HEK293 (cell line): ENCODE data around the gene PA2G4.

Source experiments
- CTCF ChIA-PET: fragments of 350-600 bp; formaldehyde crosslinking; extraction: SDS; loops from one replicate; lab custom pipeline; 2021; ENCODE audit warnings: antibody characterized with exemption; lab: Yijun Ruan, JAX
- POLR2A ChIA-PET: fragments of 300-600 bp; formaldehyde crosslinking; extraction: SDS; loops from one replicate; lab custom pipeline; 2020; ENCODE audit warnings: antibody characterized with exemption, inconsistent platforms; lab: Yijun Ruan, JAX
- H3K27ac ChIP-seq: fragments of 200-500 bp; sonication (Bioruptor generic); 2 replicates; pipeline ENCODE4 v1.5.1; 2014; ENCODE audit warnings: low read depth, low read length, control low read depth, inconsistent platforms; ENCODE audit errors: extremely low read depth
- H3K36me3 ChIP-seq, 2 experiments: fragments of 200-500 bp in 1 of 2; sonication (Bioruptor generic) in 1 of 2; 1 replicate in 1 of 2; 2 replicates in 1 of 2; pipeline ENCODE4 v1.5.1; 2014 to 2017; ENCODE audit warnings: inconsistent platforms in 2 of 2, low read length in 2 of 2; ENCODE audit not compliant: control insufficient read depth in 2 of 2, insufficient read depth in 1 of 2
- H3K4me1 ChIP-seq: fragments of 200-500 bp; sonication (Bioruptor generic); 2 replicates; pipeline ENCODE4 v1.5.1; 2014; ENCODE audit warnings: mild to moderate bottlenecking, low read length, inconsistent platforms; ENCODE audit not compliant: control insufficient read depth, insufficient read depth
- H3K4me3 ChIP-seq: 2 replicates; pipeline ENCODE4 v1.5.1; 2011; ENCODE audit warnings: low read depth, mild to moderate bottlenecking, control low read depth, low read length, moderate library complexity
- H3K9me3 ChIP-seq: fragments of 200-500 bp; sonication (Bioruptor generic); 2 replicates; pipeline ENCODE4 v1.5.1; 2014; ENCODE audit warnings: low read depth, low read length, inconsistent platforms; ENCODE audit not compliant: control insufficient read depth, insufficient read depth
- GLIS1 ChIP-seq: fragments of 450-650 bp; formaldehyde crosslinking; IDR thresholded peaks from 2 replicates; pipeline ENCODE4 v1.5.1; 2016; ENCODE audit warnings: missing biosample characterization, missing genetic modification characterization
- HIC1 ChIP-seq: fragments of 450-650 bp; formaldehyde crosslinking; IDR thresholded peaks from 2 replicates; pipeline ENCODE4 v1.5.1; 2016; ENCODE audit warnings: missing biosample characterization, missing genetic modification characterization
- HOXA7 ChIP-seq: sonication (generic); formaldehyde crosslinking; IDR thresholded peaks from 2 replicates; pipeline ENCODE4 v1.8.1; 2022; ENCODE audit warnings: missing genetic modification reagents, borderline replicate concordance
- HOXD13 ChIP-seq: sonication (generic); formaldehyde crosslinking; IDR thresholded peaks from 2 replicates; pipeline ENCODE4 v1.8.0; 2022; ENCODE audit warnings: missing genetic modification reagents, borderline replicate concordance
- KLF1 ChIP-seq: fragments of 450-650 bp; formaldehyde crosslinking; IDR thresholded peaks from 2 replicates; pipeline ENCODE4 v1.5.1; 2016; ENCODE audit warnings: missing biosample characterization, missing genetic modification characterization
- KLF17 ChIP-seq: fragments of 450-650 bp; formaldehyde crosslinking; IDR thresholded peaks from 2 replicates; pipeline ENCODE4 v1.5.1; 2016; ENCODE audit warnings: missing biosample characterization, missing genetic modification characterization
- MEIS1 ChIP-seq: sonication (generic); formaldehyde crosslinking; IDR thresholded peaks from 2 replicates; pipeline ENCODE4 v1.8.1; 2022; ENCODE audit warnings: missing genetic modification reagents, mild to moderate bottlenecking, borderline replicate concordance
- MZF1 ChIP-seq: fragments of 450-650 bp; formaldehyde crosslinking; IDR thresholded peaks from 2 replicates; pipeline ENCODE4 v1.5.1; 2017; ENCODE audit warnings: missing biosample characterization, missing genetic modification characterization, borderline replicate concordance
- PATZ1 ChIP-seq: fragments of 450-650 bp; formaldehyde crosslinking; IDR thresholded peaks from 2 replicates; pipeline ENCODE4 v1.5.1; 2016; ENCODE audit warnings: missing biosample characterization, missing genetic modification characterization
- PRDM4 ChIP-seq: fragments of 450-650 bp; formaldehyde crosslinking; IDR thresholded peaks from 2 replicates; pipeline ENCODE4 v1.5.1; 2017; ENCODE audit warnings: missing biosample characterization, missing genetic modification characterization
- RBAK ChIP-seq: fragments of 450-650 bp; formaldehyde crosslinking; IDR thresholded peaks from 2 replicates; pipeline ENCODE4 v1.5.1; 2016; ENCODE audit warnings: missing biosample characterization, missing genetic modification characterization
- YY2 ChIP-seq: fragments of 450-650 bp; formaldehyde crosslinking; IDR thresholded peaks from 2 replicates; pipeline ENCODE4 v1.5.1; 2016; ENCODE audit warnings: missing biosample characterization, missing genetic modification characterization
- ZBTB10 ChIP-seq: fragments of 450-650 bp; formaldehyde crosslinking; IDR thresholded peaks from 2 replicates; pipeline ENCODE4 v1.5.1; 2016; ENCODE audit warnings: missing biosample characterization, missing genetic modification characterization
- ZFP3 ChIP-seq: fragments of 450-650 bp; formaldehyde crosslinking; IDR thresholded peaks from 2 replicates; pipeline ENCODE4 v1.5.1; 2016; ENCODE audit warnings: low read depth, missing biosample characterization, missing genetic modification characterization
- ZNF112 ChIP-seq: fragments of 450-650 bp; formaldehyde crosslinking; IDR thresholded peaks from 2 replicates; pipeline ENCODE4 v1.5.0; 2017; ENCODE audit warnings: missing biosample characterization, missing genetic modification characterization
- ZNF184 ChIP-seq: fragments of 450-650 bp; IDR thresholded peaks from 2 replicates; pipeline ENCODE4 v1.5.1; 2018; ENCODE audit warnings: missing biosample characterization, mild to moderate bottlenecking, missing genetic modification characterization
- ZNF426 ChIP-seq: fragments of 450-650 bp; formaldehyde crosslinking; IDR thresholded peaks from 2 replicates; pipeline ENCODE4 v1.5.1; 2017; ENCODE audit warnings: missing biosample characterization, missing genetic modification characterization, mild to moderate bottlenecking, inconsistent platforms, moderate library complexity
- ZNF473 ChIP-seq: fragments of 450-650 bp; formaldehyde crosslinking; IDR thresholded peaks from 2 replicates; pipeline ENCODE4 v1.5.1; 2017; ENCODE audit warnings: missing biosample characterization, missing genetic modification characterization
- ZNF549 ChIP-seq: fragments of 450-650 bp; IDR thresholded peaks from 2 replicates; pipeline ENCODE4 v1.5.1; 2018; ENCODE audit warnings: missing biosample characterization, missing genetic modification characterization, mild to moderate bottlenecking, inconsistent platforms, moderate library complexity
- ZNF623 ChIP-seq: fragments of 450-650 bp; formaldehyde crosslinking; IDR thresholded peaks from 2 replicates; pipeline ENCODE4 v1.5.1; 2016; ENCODE audit warnings: missing biosample characterization, missing genetic modification characterization
- ZNF704 ChIP-seq: fragments of 450-650 bp; formaldehyde crosslinking; IDR thresholded peaks from 2 replicates; pipeline ENCODE4 v1.5.1; 2016; ENCODE audit warnings: missing biosample characterization, missing genetic modification characterization
- ZSCAN16 ChIP-seq: fragments of 450-650 bp; formaldehyde crosslinking; IDR thresholded peaks from 2 replicates; pipeline ENCODE4 v1.5.1; 2016; ENCODE audit warnings: missing biosample characterization, missing genetic modification characterization

The PA2G4 gene

GRCh38 chr12:56078931-56079722 lies 25.2 kb upstream of the PA2G4 start (continued):
- peak; percentile 94 for TF ChIP-seq ZNF549
- peak; percentile 86 for TF ChIP-seq HIC1 (tag by site-specific recombination)

GRCh38 chr12:56079723-56080555 lies 24.4 kb upstream of the PA2G4 start, which contains the start of gene ERBB3:
Gene ERBB3 (plus strand): TSS chr12:56080165. CDS start chr12:56080301, 136 bp downstream.
- POLR2A ChIA-PET, result interaction anchor here (0.6 to 4.6 kb wide), 14 partner anchors 11 to 106 kb away, joined by 3 to 54 read pairs (median 4); partner anchors contain the start of genes ESYT1, PA2G4, RAB5B and RPL41
- CTCF ChIA-PET, result interaction anchor here (0.6 to 3.3 kb wide), 13 partner anchors 11 to 282 kb away, joined by 3 to 26 read pairs (median 3); partner anchors contain the start of genes PA2G4 and ZC3H10
- no peaks in the 10 kb centered on the region for H3K9me3 ChIP-seq
- no peaks in the 10 kb centered on the region for H3K36me3 ChIP-seq
- H3K4me1 ChIP-seq, result no peaks in the 10 kb centered on the region; the same call in 1 of the 2 replicates
- H3K27ac ChIP-seq, result peak within 1 kb of the TSS; percentile 64; the same call in 1 of the 2 replicates
- H3K4me3 ChIP-seq, result peak within 1 kb of the TSS; percentile 40
- peak; percentile 62 for TF ChIP-seq YY2
- peak; percentile 100 for TF ChIP-seq PATZ1 (tag by site-specific recombination)
- TF ChIP-seq ZNF623 (tag by site-specific recombination), result peak; percentile 31; the same call in 1 of the 2 replicates
- TF ChIP-seq GLIS1 (tag by site-specific recombination), result peak; percentile 93
- TF ChIP-seq ZBTB10 (tag by site-specific recombination), result peak; percentile 99
- peak; percentile 92 for TF ChIP-seq MZF1 (tag by site-specific recombination)
- no peak for TF ChIP-seq ZNF184 (tag by site-specific recombination)
- no peak for TF ChIP-seq ZNF112 (tag by site-specific recombination)
- no peak for TF ChIP-seq MEIS1
- TF ChIP-seq ZNF426 (tag by site-specific recombination), result no peak
- TF ChIP-seq HOXD13 (CRISPR knock-in tag), result no peak
- TF ChIP-seq KLF17, result peak; percentile 98
- TF ChIP-seq ZSCAN16 (tag by site-specific recombination), result peak; percentile 72; the same call in 1 of the 2 replicates
- TF ChIP-seq ZFP3 (tag by site-specific recombination), result no peak
- TF ChIP-seq PRDM4 (tag by site-specific recombination), result peak; percentile 88
- TF ChIP-seq ZNF473 (tag by site-specific recombination), result no peak
- no peak for TF ChIP-seq RBAK (tag by site-specific recombination)
- TF ChIP-seq KLF1 (tag by site-specific recombination), result peak; percentile 98
- TF ChIP-seq HOXA7, result no peak
- no peak for TF ChIP-seq ZNF704 (tag by site-specific recombination)
